Prostate gland (tissue), 2 donors: ENCODE data around the gene CDR2. TPM values are rescaled to one million over a fixed set of nuclear protein-coding genes. Genes with fewer than 3 reads are reported as not detected.
A peak's percentile ranks its signal among the peaks of the same experiment; 100 is the strongest.

Experiments used
- DNase-seq: peaks from one replicate; pipeline ENCODE4 v3.0.0-alpha.2; 2019; ENCODE audit warnings: low spot score
- H3K27ac ChIP-seq, 2 donors: fragments of 200-600 bp; sonication (generic); 2 replicates each; pipeline ENCODE4 v1.5.1; 2017 to 2019
- H3K27me3 ChIP-seq: fragments of 200-600 bp; sonication (generic); replicated peaks from 2 replicates; pipeline ENCODE4 v1.5.1; 2019; ENCODE audit not compliant: insufficient read depth
- H3K36me3 ChIP-seq, 2 donors: fragments of 200-600 bp; sonication (generic); 1 replicate in 1 of 2; 2 replicates in 1 of 2; pipeline versions ENCODE4 v1.5.1 to v1.8.1; 2017 to 2019
- H3K4me1 ChIP-seq: fragments of 200-600 bp; sonication (generic); replicated peaks from 2 replicates; pipeline ENCODE4 v1.5.1; 2019
- H3K4me3 ChIP-seq, 2 donors: fragments of 200-600 bp; sonication (generic); 2 replicates each; pipeline ENCODE4 v1.5.1; 2017 to 2019
- H3K9me3 ChIP-seq: fragments of 200-600 bp; sonication (generic); 2 replicates; pipeline ENCODE4 v1.5.1; 2017
- CTCF ChIP-seq, 4 experiments: fragments of 200-600 bp in 2 of 4; fragments of 450-650 bp in 2 of 4; sonication (generic) in 2 of 4; IDR thresholded peaks; 1 replicate in 3 of 4; 2 replicates in 1 of 4; pipeline ENCODE4 v1.5.1; 2016 to 2019; ENCODE audit warnings: antibody characterized with exemption in 4 of 4, mild to moderate bottlenecking in 2 of 4, moderate library complexity in 2 of 4
- POLR2A ChIP-seq: fragments of 450-650 bp; IDR thresholded peaks from one replicate; pipeline ENCODE4 v1.6.1; 2016; ENCODE audit warnings: antibody characterized with exemption, mild to moderate bottlenecking
- POLR2AphosphoS5 ChIP-seq: sonication (generic); formaldehyde crosslinking; IDR thresholded peaks from one replicate; pipeline ENCODE4 v1.6.1; 2017; ENCODE audit warnings: antibody characterized with exemption
- WGBS: methylation state at CpG from one replicate; pipeline ENCODE4 v1.1.5; 2018; 5-methylcytosine and 5-hydroxymethylcytosine counted together
- intact Hi-C: fragments of 100-400 bp; cut with DNase I; formaldehyde crosslinking; loops from one replicate; pipeline ENCODE4 v1.14.2; 2022
- total RNA-seq, 2 donors: library from RNA; depleted of rRNA; stranded (reverse); fragments of >200 nt; gene quantifications; one replicate each; pipeline ENCODE4 v1.1.0, GENCODE V29; 2016

CDR2 gene
- total RNA-seq, 2 donors from 2014 or later = 24.5 to 31.9 TPM

- no peaks in the 10 kb centered on the region for H3K4me1 ChIP-seq
- no peak for DNase-seq
- H3K36me3 ChIP-seq = no peaks in the 10 kb centered on the region
- no peak for TF ChIP-seq CTCF (IDR thresholded peaks at IDR 0.05)
- no peak for TF ChIP-seq POLR2AphosphoS5
- no peak for TF ChIP-seq POLR2A
- intact Hi-C loops = no loop called here
- H3K4me3 ChIP-seq = no peak overlapping the region
- H3K27ac ChIP-seq = no peak overlapping the region
- no peaks in the 10 kb centered on the region for H3K9me3 ChIP-seq
- WGBS = 88% methylated on average over 2 of the region's 2 CpGs
- H3K27me3 ChIP-seq = no peaks in the 10 kb centered on the region
These were observed 26.1 kb downstream of the CDR2 start for GRCh38 chr16:22348291-22348690.

GRCh38 chr16:22347100-22347820 lies 27.2 kb downstream of the CDR2 start:
- no peak overlapping the region for H3K4me3 ChIP-seq
- no peaks in the 10 kb centered on the region for H3K9me3 ChIP-seq
- intact Hi-C loops = no loop called here
- H3K36me3 ChIP-seq = no peaks in the 10 kb centered on the region
- H3K27ac ChIP-seq = peak overlapping the region in 1 of 2 donors; percentile 5
- no peak for TF ChIP-seq POLR2A
- no peak for TF ChIP-seq CTCF (IDR thresholded peaks at IDR 0.05)
- TF ChIP-seq POLR2AphosphoS5 = no peak
- no peaks in the 10 kb centered on the region for H3K27me3 ChIP-seq
- DNase-seq = no peak
- 81% methylated on average over 20 of the region's 20 CpGs for WGBS
- no peaks in the 10 kb centered on the region for H3K4me1 ChIP-seq

- Histone ChIP-seq H3K4me1 (no peaks in the 10 kb centered on the region), H3K9me3 (no peaks in the 10 kb centered on the region), H3K27ac (peak overlapping the region in 1 of 2 donors; percentile 5), H3K4me3 (no peak overlapping the region), H3K27me3 (no peaks in the 10 kb centered on the region), H3K36me3 (no peaks in the 10 kb centered on the region)
- no peak for TF ChIP-seq POLR2AphosphoS5
- no peak for TF ChIP-seq CTCF (IDR thresholded peaks at IDR 0.05)
- no peak for TF ChIP-seq POLR2A
- DNase-seq = no peak
- 70% methylated on average over 9 of the region's 9 CpGs for WGBS
- intact Hi-C loops = no loop called here
These were observed 27.9 kb downstream of the CDR2 start for GRCh38 chr16:22346483-22346882.

GRCh38 chr16:22342082-22342481 lies 32.3 kb downstream of the CDR2 start:
- intact Hi-C loops = no loop called here
- no peak for DNase-seq
- WGBS = 100% methylated on average over 2 of the region's 2 CpGs
- Histone ChIP-seq H3K9me3 (no peaks in the 10 kb centered on the region), H3K27me3 (no peaks in the 10 kb centered on the region), H3K4me1 (no peaks in the 10 kb centered on the region), H3K4me3 (no peak overlapping the region), H3K36me3 (no peaks in the 10 kb centered on the region), H3K27ac (no peak overlapping the region)
- TF ChIP-seq CTCF (IDR thresholded peaks at IDR 0.05) (no peak), POLR2A (no peak), POLR2AphosphoS5 (no peak)

GRCh38 chr16:22340945-22341344 lies 33.5 kb downstream of the CDR2 start:
- Histone ChIP-seq H3K36me3 (no peaks in the 10 kb centered on the region), H3K4me3 (no peak overlapping the region), H3K9me3 (no peaks in the 10 kb centered on the region), H3K4me1 (no peaks in the 10 kb centered on the region), H3K27ac (no peak overlapping the region), H3K27me3 (no peaks in the 10 kb centered on the region)
- no peak for TF ChIP-seq POLR2AphosphoS5
- TF ChIP-seq POLR2A = no peak
- TF ChIP-seq CTCF (IDR thresholded peaks at IDR 0.05) = no peak
- no peak for DNase-seq
- intact Hi-C loops = no loop called here
